IMR-90 (cell line): Measurements from ENCODE around the gene UGT1A4.
A peak's percentile ranks its signal among the peaks of the same experiment; 100 is the strongest.

ENCODE experiments used
- BHLHE40 ChIP-seq: fragments of 150-350 bp; IDR thresholded peaks from 2 replicates; pipeline ENCODE4 v1.6.1; 2016; ENCODE audit warnings: mild to moderate bottlenecking, low read depth, low read length
- CEBPB ChIP-seq: IDR thresholded peaks from 2 replicates; pipeline ENCODE4 v1.6.1; 2012; ENCODE audit warnings: low read depth, low read length, improper control_type of control experiment
- CTCF ChIP-seq: conservative IDR thresholded peaks from 2 replicates; pipeline ENCODE4 v1.5.1; 2012; ENCODE audit warnings: mild to moderate bottlenecking, low read depth, low read length, improper control_type of control experiment
- ELK1 ChIP-seq: fragments of 150-350 bp; IDR thresholded peaks from 2 replicates; pipeline ENCODE4 v1.6.1; 2016; ENCODE audit warnings: low read depth, mild to moderate bottlenecking, low read length, moderate library complexity, borderline replicate concordance
- FOS ChIP-seq: fragments of 150-350 bp; IDR thresholded peaks from 2 replicates; pipeline ENCODE4 v1.6.1; 2016; ENCODE audit warnings: low read depth, low read length
- MAFK ChIP-seq: IDR thresholded peaks from 2 replicates; pipeline ENCODE4 v1.6.1; 2012; ENCODE audit warnings: low read depth, low read length, improper control_type of control experiment
- MAZ ChIP-seq: IDR thresholded peaks from 2 replicates; pipeline ENCODE4 v1.6.1; 2012; ENCODE audit warnings: low read depth, mild to moderate bottlenecking, low read length, improper control_type of control experiment, moderate library complexity, borderline replicate concordance
- MXI1 ChIP-seq: IDR thresholded peaks from 2 replicates; pipeline ENCODE4 v1.6.1; 2012; ENCODE audit warnings: low read depth, mild to moderate bottlenecking, low read length, moderate library complexity, borderline replicate concordance
- POLR2A ChIP-seq: IDR thresholded peaks from 2 replicates; pipeline ENCODE4 v1.6.1; 2012; ENCODE audit warnings: mild to moderate bottlenecking, low read depth, low read length
- RAD21 ChIP-seq: IDR thresholded peaks from 2 replicates; pipeline ENCODE4 v1.6.1; 2012; ENCODE audit warnings: low read length, improper control_type of control experiment
- RCOR1 ChIP-seq: IDR thresholded peaks from 2 replicates; pipeline ENCODE4 v1.6.1; 2012; ENCODE audit warnings: mild to moderate bottlenecking, low read length, improper control_type of control experiment; ENCODE audit not compliant: insufficient replicate concordance
- RFX5 ChIP-seq: IDR thresholded peaks from 2 replicates; pipeline ENCODE4 v1.8.0; 2012; ENCODE audit warnings: low read depth, mild to moderate bottlenecking, low read length, moderate library complexity
- SMC3 ChIP-seq: fragments of 150-350 bp; IDR thresholded peaks from 2 replicates; pipeline ENCODE4 v1.6.1; 2016; ENCODE audit warnings: low read depth, mild to moderate bottlenecking, antibody characterized with exemption, low read length, moderate library complexity
- USF2 ChIP-seq: fragments of 150-350 bp; IDR thresholded peaks from 2 replicates; pipeline ENCODE4 v1.6.1; 2017; ENCODE audit warnings: mild to moderate bottlenecking, antibody characterized with exemption, low read length, low read depth

- TF ChIP-seq BHLHE40 (no peak), CTCF (no peak), POLR2A (no peak), RAD21 (no peak), CEBPB (no peak), SMC3 (no peak), MXI1 (no peak), RFX5 (no peak), FOS (no peak), RCOR1 (no peak), MAZ (no peak), USF2 (peak; percentile 14; the same call in 1 of the 2 replicates), MAFK (no peak), ELK1 (no peak)
Measured at GRCh38 chr2:233775414-233775813, 56.9 kb downstream of the UGT1A4 start.
